Endothelial cell of umbilical vein (primary cell): ENCODE data around the gene SERPINB5. TPM values are rescaled to one million over a fixed set of nuclear protein-coding genes. Genes with fewer than 3 reads are reported as not detected.

Source experiments
- BruUV-seq: library from RNA; stranded (reverse); fragments of 400-500 nt; replicated peaks from 2 replicates; lab custom pipeline; 2021; lab: Mats Ljungman, UMichigan
- CTCF ChIA-PET: fragments of 300-600, 350-600 bp; sonication (Branson Sonifier 250); formaldehyde crosslinking; loops from one replicate; lab custom pipeline; 2021; ENCODE audit warnings: antibody characterized with exemption, inconsistent platforms; lab: Charles Lee
- POLR2A ChIA-PET: fragments of 300-600, 350-600 bp; sonication (Branson Sonifier 250); formaldehyde crosslinking; loops from one replicate; lab custom pipeline; 2021; ENCODE audit warnings: antibody characterized with exemption, inconsistent platforms; lab: Charles Lee
- DNase-seq: peaks from one replicate; pipeline ENCODE4 v3.0.0-alpha.2; 2011; ENCODE audit warnings: low read depth, low spot score
- FAIRE-seq: peaks from 2 replicates; lab custom pipeline; 2011; peaks lifted over from hg19 to GRCh38; lab: Jason Lieb, UNC
- H2AFZ ChIP-seq: 2 replicates; pipeline ENCODE4 v1.6.0; 2012; ENCODE audit warnings: low read depth, low read length, control low read depth, inconsistent platforms
- H3K27ac ChIP-seq: 2 replicates; pipeline ENCODE4 v1.5.1; 2011; ENCODE audit warnings: low read depth, mild to moderate bottlenecking, control low read depth, low read length, moderate library complexity; ENCODE audit not compliant: insufficient read depth
- H3K27me3 ChIP-seq, 2 experiments: 2 replicates each; pipeline versions ENCODE4 v1.6.0 to v1.6.1; 2011; ENCODE audit warnings: low read length in 2 of 2, mixed read lengths in 1 of 2; ENCODE audit not compliant: control insufficient read depth in 2 of 2, insufficient read depth in 2 of 2
- H3K36me3 ChIP-seq, 2 experiments: 2 replicates in 1 of 2; 3 replicates in 1 of 2; pipeline ENCODE4 v1.5.1; 2011; ENCODE audit warnings: low read length in 2 of 2, mild to moderate bottlenecking in 1 of 2, moderate library complexity in 1 of 2; ENCODE audit not compliant: control insufficient read depth in 2 of 2, insufficient read depth in 2 of 2; ENCODE audit errors: extremely low read depth in 1 of 2
- H3K4me1 ChIP-seq: 3 replicates; pipeline ENCODE4 v1.5.1; 2011; ENCODE audit warnings: mild to moderate bottlenecking, low read length; ENCODE audit not compliant: control insufficient read depth, insufficient read depth; ENCODE audit errors: extremely low read depth
- H3K4me2 ChIP-seq: 2 replicates; pipeline ENCODE4 v1.6.1; 2011; ENCODE audit warnings: low read length, control low read depth, mixed read lengths; ENCODE audit not compliant: insufficient read depth
- H3K4me3 ChIP-seq, 3 experiments: fragments of 200-600 bp in 1 of 3; sonication (generic), shearing (Covaris generic) in 1 of 3; replicated peaks in 1 of 3; 2 replicates each; pipeline ENCODE4 v1.5.1; 2011 to 2016; ENCODE audit warnings: control low read depth in 3 of 3, low read length in 3 of 3, mild to moderate bottlenecking in 2 of 3, inconsistent platforms in 1 of 3, low read depth in 1 of 3, moderate library complexity in 1 of 3; ENCODE audit not compliant: insufficient read depth in 1 of 3
- H3K79me2 ChIP-seq: 2 replicates; pipeline ENCODE4 v1.6.0; 2012; ENCODE audit warnings: low read length, inconsistent platforms; ENCODE audit not compliant: control insufficient read depth, insufficient read depth
- H3K9ac ChIP-seq: replicated peaks from 2 replicates; pipeline ENCODE3; 2011; ENCODE audit warnings: low read length, control low read depth; ENCODE audit not compliant: insufficient read depth; ENCODE audit errors: extremely low read depth
- H3K9me1 ChIP-seq: replicated peaks from 3 replicates; pipeline ENCODE4 v1.6.0; 2011; ENCODE audit warnings: mild to moderate bottlenecking, low read length; ENCODE audit not compliant: control insufficient read depth, insufficient read depth; ENCODE audit errors: extremely low read depth
- H3K9me3 ChIP-seq: replicated peaks from 2 replicates; pipeline ENCODE4 v1.5.1; 2012; ENCODE audit warnings: low read length, inconsistent platforms; ENCODE audit not compliant: control insufficient read depth, insufficient read depth
- H4K20me1 ChIP-seq: replicated peaks from 2 replicates; pipeline ENCODE3; 2011; ENCODE audit warnings: mild to moderate bottlenecking, low read length; ENCODE audit not compliant: control insufficient read depth, insufficient read depth; ENCODE audit errors: extremely low read depth
- EZH2 ChIP-seq: IDR thresholded peaks from 2 replicates; pipeline ENCODE4 v1.6.1; 2012; ENCODE audit warnings: borderline replicate concordance, low read depth, mild to moderate bottlenecking, moderate library complexity, low read length, inconsistent platforms; ENCODE audit not compliant: severe bottlenecking
- FOS ChIP-seq: IDR thresholded peaks from 2 replicates; pipeline ENCODE4 v1.6.1; 2011; ENCODE audit warnings: mild to moderate bottlenecking, low read length, moderate library complexity, borderline replicate concordance; ENCODE audit not compliant: insufficient read depth
- GATA2 ChIP-seq: IDR thresholded peaks from 2 replicates; pipeline ENCODE4 v1.7.0; 2011; ENCODE audit warnings: low read depth, mild to moderate bottlenecking, moderate library complexity, mixed read lengths, low read length; ENCODE audit not compliant: insufficient read length, insufficient read depth
- JUN ChIP-seq: IDR thresholded peaks from 2 replicates; pipeline ENCODE4 v1.6.1; 2011; ENCODE audit warnings: borderline replicate concordance, low read depth; ENCODE audit not compliant: insufficient read length, insufficient read depth
- MYC ChIP-seq: IDR thresholded peaks from one replicate; pipeline ENCODE4 v1.6.1; 2011; ENCODE audit warnings: mild to moderate bottlenecking, low read depth, low read length
- POLR2A ChIP-seq: IDR thresholded peaks from 2 replicates; pipeline ENCODE4 v1.6.1; 2012; ENCODE audit warnings: low read depth, mild to moderate bottlenecking, control low read depth, low read length
- POLR2AphosphoS5 ChIP-seq: IDR thresholded peaks from 2 replicates; pipeline ENCODE4 v1.6.1; 2012; ENCODE audit warnings: low read depth, mild to moderate bottlenecking, control low read depth, low read length, moderate library complexity; ENCODE audit not compliant: insufficient read depth
- dilution Hi-C: fragments of 300-500 bp; cut with MboI; formaldehyde crosslinking; loops from one replicate; pipeline ENCODE4 v1.15.0; 2019; ENCODE audit warnings: low sequenced_read_pairs; ENCODE audit not compliant: extremely low pct_ligation_motif_present
- intact Hi-C: fragments of 100-400 bp; cut with micrococcal nuclease; formaldehyde crosslinking; loops from one replicate; pipeline ENCODE4 v1.10.0; 2022
- polyA plus RNA-seq, 4 experiments: library from polyadenylated mRNA; depleted of rRNA in 3 of 4; stranded (reverse) in 3 of 4; unstranded in 1 of 4; fragments of >200 nt; gene quantifications; 2 replicates each; pipeline versions ENCODE4 v1.2.1 to v1.2.3, GENCODE V29; 2011 to 2012; ENCODE audit warnings: missing spikeins in 1 of 4
- total RNA-seq: library from RNA; stranded (reverse); gene quantifications from 2 replicates; pipeline ENCODE4 v1.2.3, GENCODE V29; 2021
- TF ChIP-seq, protein P1 (sequence below): IDR thresholded peaks from 2 replicates; pipeline ENCODE4 v1.6.1; 2011; ENCODE audit not compliant: insufficient read depth, insufficient read length
- TF ChIP-seq, protein P2 (sequence below), 2 donors: IDR thresholded peaks; 1 replicate in 1 of 2; 2 replicates in 1 of 2; pipeline ENCODE4 v1.5.1; 2011; ENCODE audit warnings: low read length in 2 of 2, mild to moderate bottlenecking in 2 of 2, moderate library complexity in 2 of 2, control low read depth in 1 of 2, inconsistent platforms in 1 of 2, low read depth in 1 of 2; ENCODE audit not compliant: insufficient read depth in 1 of 2; ENCODE audit errors: extremely low read depth in 1 of 2

The SERPINB5 gene
- total and polyA plus RNA-seq, 2 donors (not counting 3 experiments of a cell fraction or from before 2014, with no cell fraction given), result not detected

DNA sequence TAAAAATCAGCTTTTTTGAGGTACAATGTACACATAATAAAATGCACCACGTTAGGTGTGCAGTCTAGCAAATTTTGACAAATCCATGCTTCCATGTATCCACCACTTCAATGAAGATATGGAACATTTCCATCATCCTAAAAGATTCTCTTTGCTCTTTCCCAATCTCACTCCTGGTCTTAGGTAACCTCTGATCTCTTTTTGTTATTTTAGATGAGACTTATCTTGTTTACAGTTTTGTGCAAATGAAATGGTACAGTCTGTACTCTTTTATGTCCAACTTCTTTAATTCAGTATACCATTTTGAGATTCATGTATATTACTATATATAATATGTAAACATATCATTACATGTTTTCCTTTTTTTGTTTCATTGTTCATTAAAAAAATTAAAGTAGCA lies 16.3 kb upstream of the SERPINB5 start:
- no peaks in the 10 kb centered on the region for H3K36me3 ChIP-seq
- no peak overlapping the region for H3K9ac ChIP-seq
- ChIA-PET POLR2A (no interaction called here), CTCF (no interaction called here)
- H3K4me3 ChIP-seq, result no peak overlapping the region
- H3K9me3 ChIP-seq, result no peaks in the 10 kb centered on the region
- dilution Hi-C loops, result no loop called here
- no peaks in the 10 kb centered on the region for H3K9me1 ChIP-seq
- H3K27me3 ChIP-seq, result peaks cover 0 to 5% of the 10 kb centered on the region in 2 experiments
- no peak overlapping the region for H3K27ac ChIP-seq
- TF ChIP-seq POLR2AphosphoS5, result no peak
- TF ChIP-seq EZH2, result no peak
- no peak for TF ChIP-seq FOS
- TF ChIP-seq MYC, result no peak
- no peak for TF ChIP-seq GATA2
- TF ChIP-seq POLR2A, result no peak
- TF ChIP-seq, protein P1, sequence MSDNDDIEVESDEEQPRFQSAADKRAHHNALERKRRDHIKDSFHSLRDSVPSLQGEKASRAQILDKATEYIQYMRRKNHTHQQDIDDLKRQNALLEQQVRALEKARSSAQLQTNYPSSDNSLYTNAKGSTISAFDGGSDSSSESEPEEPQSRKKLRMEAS, result no peak
- TF ChIP-seq JUN, result no peak
- no peak overlapping the region for H2AFZ ChIP-seq
- BruUV-seq, result no TSS peak
- no peaks in the 10 kb centered on the region for H3K79me2 ChIP-seq
- no peak for DNase-seq
- no peaks in the 10 kb centered on the region for H4K20me1 ChIP-seq
- FAIRE-seq, result no peak
- H3K4me2 ChIP-seq, result no peak overlapping the region
- intact Hi-C loops, result no loop called here
- H3K4me1 ChIP-seq, result no peaks in the 10 kb centered on the region

DNA sequence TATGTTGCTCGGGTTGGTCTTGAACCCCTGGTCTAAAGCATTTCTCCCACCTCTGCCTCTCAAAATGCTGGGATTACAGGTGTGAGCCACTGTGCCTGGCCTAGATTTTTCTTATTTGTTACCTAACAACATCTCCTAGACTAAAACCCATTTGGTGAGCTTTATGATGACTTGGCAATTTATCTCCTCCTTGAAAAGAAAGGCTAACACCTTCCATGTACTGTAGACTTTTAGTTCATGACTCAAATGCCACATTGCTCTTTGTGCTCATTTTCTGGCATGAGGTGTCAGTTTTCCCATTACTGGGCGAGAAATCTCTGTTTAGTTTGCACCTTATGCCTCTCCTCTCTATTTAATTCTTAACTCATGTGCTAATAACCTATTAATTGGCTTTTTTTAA lies 12.3 kb upstream of the SERPINB5 start:
- no peak overlapping the region for H2AFZ ChIP-seq
- no peak overlapping the region for H3K9ac ChIP-seq
- no peak overlapping the region for H3K27ac ChIP-seq
- TF ChIP-seq POLR2AphosphoS5, result no peak
- no peak for TF ChIP-seq GATA2
- no peak for TF ChIP-seq MYC
- TF ChIP-seq, protein P1, result no peak
- TF ChIP-seq, protein P2, sequence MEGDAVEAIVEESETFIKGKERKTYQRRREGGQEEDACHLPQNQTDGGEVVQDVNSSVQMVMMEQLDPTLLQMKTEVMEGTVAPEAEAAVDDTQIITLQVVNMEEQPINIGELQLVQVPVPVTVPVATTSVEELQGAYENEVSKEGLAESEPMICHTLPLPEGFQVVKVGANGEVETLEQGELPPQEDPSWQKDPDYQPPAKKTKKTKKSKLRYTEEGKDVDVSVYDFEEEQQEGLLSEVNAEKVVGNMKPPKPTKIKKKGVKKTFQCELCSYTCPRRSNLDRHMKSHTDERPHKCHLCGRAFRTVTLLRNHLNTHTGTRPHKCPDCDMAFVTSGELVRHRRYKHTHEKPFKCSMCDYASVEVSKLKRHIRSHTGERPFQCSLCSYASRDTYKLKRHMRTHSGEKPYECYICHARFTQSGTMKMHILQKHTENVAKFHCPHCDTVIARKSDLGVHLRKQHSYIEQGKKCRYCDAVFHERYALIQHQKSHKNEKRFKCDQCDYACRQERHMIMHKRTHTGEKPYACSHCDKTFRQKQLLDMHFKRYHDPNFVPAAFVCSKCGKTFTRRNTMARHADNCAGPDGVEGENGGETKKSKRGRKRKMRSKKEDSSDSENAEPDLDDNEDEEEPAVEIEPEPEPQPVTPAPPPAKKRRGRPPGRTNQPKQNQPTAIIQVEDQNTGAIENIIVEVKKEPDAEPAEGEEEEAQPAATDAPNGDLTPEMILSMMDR (IDR thresholded peaks at IDR 0.05; ENCODE audit: extremely low read depth in 1 of 2, insufficient read depth in 1 of 2, low read depth in 1 of 2, low read length in 2 of 2), result no peak
- TF ChIP-seq POLR2A, result no peak
- no peak for TF ChIP-seq JUN
- TF ChIP-seq FOS, result no peak
- no peak for TF ChIP-seq EZH2
- no peaks in the 10 kb centered on the region for H4K20me1 ChIP-seq
- dilution Hi-C loops, result no loop called here
- no peaks in the 10 kb centered on the region for H3K9me1 ChIP-seq
- BruUV-seq, result no TSS peak
- no peaks in the 10 kb centered on the region for H3K9me3 ChIP-seq
- POLR2A ChIA-PET, result no interaction called here
- H3K36me3 ChIP-seq, result no peaks in the 10 kb centered on the region
- intact Hi-C loops, result no loop called here
- H3K4me3 ChIP-seq, result no peak overlapping the region
- H3K27me3 ChIP-seq, result peaks cover 8 to 9% of the 10 kb centered on the region in 2 experiments
- H3K79me2 ChIP-seq, result no peaks in the 10 kb centered on the region
- FAIRE-seq, result no peak
- no peaks in the 10 kb centered on the region for H3K4me1 ChIP-seq
- H3K4me2 ChIP-seq, result no peak overlapping the region
- no peak for DNase-seq
- CTCF ChIA-PET, result no interaction called here
